Duodenal mucosa (tissue), 2 donors: ENCODE measurements around the gene DNAH11.

Experiments used
- H3K27ac ChIP-seq: one replicate; pipeline ENCODE4 v1.7.0; 2013; ENCODE audit warnings: low read depth, low read length
- H3K27me3 ChIP-seq, 2 donors: one replicate each; pipeline ENCODE4 v1.7.0; 2013; ENCODE audit warnings: low read length in 2 of 2, control low read depth in 1 of 2; ENCODE audit not compliant: insufficient read depth in 2 of 2, control insufficient read depth in 1 of 2
- H3K36me3 ChIP-seq, 2 donors: one replicate each; pipeline ENCODE4 v1.7.0; 2013; ENCODE audit warnings: low read length in 2 of 2, control low read depth in 1 of 2; ENCODE audit not compliant: insufficient read depth in 2 of 2, control insufficient read depth in 1 of 2
- H3K4me1 ChIP-seq, 2 donors: one replicate each; pipeline ENCODE4 v1.7.0; 2013; ENCODE audit warnings: low read length in 2 of 2, control low read depth in 1 of 2; ENCODE audit not compliant: insufficient read depth in 2 of 2, control insufficient read depth in 1 of 2
- H3K4me3 ChIP-seq, 2 donors: one replicate each; pipeline ENCODE4 v1.7.0; 2013; ENCODE audit warnings: low read length in 2 of 2, low read depth in 1 of 2
- H3K9ac ChIP-seq, 2 donors: one replicate each; pipeline ENCODE4 v1.7.0; 2013; ENCODE audit warnings: low read length in 2 of 2, low read depth in 1 of 2
- H3K9me3 ChIP-seq, 2 donors: one replicate each; pipeline ENCODE4 v1.7.0; 2013; ENCODE audit warnings: low read length in 2 of 2, control low read depth in 1 of 2; ENCODE audit not compliant: control insufficient read depth in 1 of 2

DNAH11 gene

GRCh38 chr7:21945454-21946221, 402.8 kb downstream of the DNAH11 start, which contains the start of gene CDCA7L:
TSS of gene CDCA7L (minus strand) at chr7:21945899. CDS start at chr7:21945804, 95 bp downstream.
- Histone ChIP-seq H3K27ac (peak within 1 kb of the TSS; percentile 32), H3K4me3 (peak within 1 kb of the TSS; percentile 77 to 80), H3K9ac (peak within 1 kb of the TSS; percentile 51 to 69), H3K4me1 (peaks cover 21 to 22% of the 10 kb centered on the region in 2 donors), H3K36me3 (no peaks in the 10 kb centered on the region), H3K27me3 (no peaks in the 10 kb centered on the region), H3K9me3 (no peaks in the 10 kb centered on the region)

DNA sequence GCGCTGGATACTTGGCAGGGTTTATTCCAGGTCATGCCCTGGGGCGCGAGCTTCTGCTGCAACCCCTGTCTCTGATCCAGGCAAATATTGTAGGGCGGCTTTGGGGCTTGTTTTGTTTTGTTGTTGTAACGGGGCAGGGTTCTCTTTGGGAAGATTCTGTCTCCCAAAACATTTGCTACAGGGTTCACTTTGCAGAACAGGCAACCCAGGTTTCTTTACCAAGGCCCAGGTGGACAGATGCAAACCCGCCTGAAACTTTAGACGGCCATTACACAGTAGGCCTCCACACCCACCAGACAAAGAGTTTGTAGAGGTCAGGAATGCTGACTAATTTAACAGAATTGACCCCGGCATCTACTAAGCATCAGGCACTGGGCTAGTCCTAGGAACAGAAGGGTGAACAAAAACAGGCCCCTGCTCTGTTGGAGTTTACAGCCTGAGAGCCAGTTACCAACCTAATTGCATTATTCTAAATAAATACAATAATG, 403.4 kb downstream of the DNAH11 start:
- no peaks in the 10 kb centered on the region for H3K9me3 ChIP-seq
- peaks cover 15 to 20% of the 10 kb centered on the region in 2 donors for H3K4me1 ChIP-seq
- no peak overlapping the region for H3K27ac ChIP-seq
- peak overlapping the region; percentile 77 to 80 for H3K4me3 ChIP-seq
- H3K36me3 ChIP-seq: no peaks in the 10 kb centered on the region
- no peak overlapping the region for H3K9ac ChIP-seq
- no peaks in the 10 kb centered on the region for H3K27me3 ChIP-seq

GRCh38 chr7:21947056-21947455, 404.2 kb downstream of the DNAH11 start:
- no peak overlapping the region for H3K27ac ChIP-seq
- H3K9ac ChIP-seq: no peak overlapping the region
- H3K27me3 ChIP-seq: no peaks in the 10 kb centered on the region
- no peaks in the 10 kb centered on the region for H3K9me3 ChIP-seq
- peaks cover 8 to 12% of the 10 kb centered on the region in 2 donors for H3K4me1 ChIP-seq
- no peak overlapping the region for H3K4me3 ChIP-seq
- no peaks in the 10 kb centered on the region for H3K36me3 ChIP-seq

GRCh38 chr7:21947946-21948345, 405.1 kb downstream of the DNAH11 start:
- Histone ChIP-seq H3K36me3 (no peaks in the 10 kb centered on the region), H3K9ac (no peak overlapping the region), H3K4me1 (peaks cover 5% of the 10 kb centered on the region in 2 donors), H3K9me3 (no peaks in the 10 kb centered on the region), H3K4me3 (no peak overlapping the region), H3K27me3 (no peaks in the 10 kb centered on the region), H3K27ac (no peak overlapping the region)

GRCh38 chr7:21948364-21948763, 405.5 kb downstream of the DNAH11 start:
- Histone ChIP-seq H3K9me3 (no peaks in the 10 kb centered on the region), H3K4me1 (peaks cover 3 to 5% of the 10 kb centered on the region in 2 donors), H3K4me3 (no peak overlapping the region), H3K36me3 (no peaks in the 10 kb centered on the region), H3K9ac (no peak overlapping the region), H3K27me3 (no peaks in the 10 kb centered on the region), H3K27ac (no peak overlapping the region)

DNA sequence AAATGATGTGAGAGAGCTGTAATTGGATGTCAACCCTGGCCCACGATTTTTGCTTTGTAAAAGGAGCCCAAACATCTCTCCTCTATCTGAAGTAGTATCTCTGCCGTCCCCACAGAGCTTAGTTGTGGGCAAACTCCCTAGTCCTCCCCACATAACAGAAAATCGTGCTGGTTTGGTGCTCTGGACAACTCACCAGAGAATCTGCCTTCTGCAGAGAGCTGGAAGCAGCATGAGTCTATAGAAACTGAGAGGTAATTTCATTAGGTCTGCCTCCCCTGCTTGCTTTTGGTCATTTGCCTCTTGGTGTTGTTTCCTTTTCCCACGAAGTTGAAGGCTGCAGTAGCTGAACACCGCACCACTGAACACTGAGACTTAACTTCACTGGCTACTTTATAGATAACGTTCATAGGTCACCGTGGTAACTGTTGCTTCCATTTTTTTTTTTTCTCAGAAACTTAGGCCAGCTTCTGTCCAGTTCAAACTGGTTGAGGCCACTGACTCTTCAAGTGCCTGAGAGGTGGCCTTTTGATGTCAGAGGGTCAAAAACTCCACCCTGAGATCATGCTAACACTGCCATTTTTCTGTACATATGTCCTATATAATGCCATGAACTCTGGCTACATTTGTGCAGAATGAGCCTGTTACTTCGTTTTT, 406.2 kb downstream of the DNAH11 start:
- no peak overlapping the region for H3K9ac ChIP-seq
- no peaks in the 10 kb centered on the region for H3K27me3 ChIP-seq
- no peaks in the 10 kb centered on the region for H3K36me3 ChIP-seq
- no peak overlapping the region for H3K27ac ChIP-seq
- H3K4me1 ChIP-seq: peaks cover 3 to 5% of the 10 kb centered on the region in 2 donors
- no peak overlapping the region for H3K4me3 ChIP-seq
- H3K9me3 ChIP-seq: no peaks in the 10 kb centered on the region
